Measurements from ENCODE around the gene HPD.

GRCh38 chr12:121858318-121858661 is 369 bp downstream of the HPD start:
- TF ChIP-seq CTCF (IDR thresholded peaks at IDR 0.05; ENCODE audit: extremely low read depth in 1 of 2, insufficient read depth in 1 of 2, low read depth in 1 of 2, low read length in 2 of 2) (no peak), POLR2AphosphoS5 (IDR thresholded peaks at IDR 0.05; ENCODE audit: insufficient read depth, low read depth, low read length) (no peak), GATA2 (IDR thresholded peaks at IDR 0.05; ENCODE audit: insufficient read depth, insufficient read length, low read depth, low read length) (no peak), POLR2A (IDR thresholded peaks at IDR 0.05; ENCODE audit: low read depth, low read length) (no peak)
